ENCODE measurements around the gene REEP5.

DNA sequence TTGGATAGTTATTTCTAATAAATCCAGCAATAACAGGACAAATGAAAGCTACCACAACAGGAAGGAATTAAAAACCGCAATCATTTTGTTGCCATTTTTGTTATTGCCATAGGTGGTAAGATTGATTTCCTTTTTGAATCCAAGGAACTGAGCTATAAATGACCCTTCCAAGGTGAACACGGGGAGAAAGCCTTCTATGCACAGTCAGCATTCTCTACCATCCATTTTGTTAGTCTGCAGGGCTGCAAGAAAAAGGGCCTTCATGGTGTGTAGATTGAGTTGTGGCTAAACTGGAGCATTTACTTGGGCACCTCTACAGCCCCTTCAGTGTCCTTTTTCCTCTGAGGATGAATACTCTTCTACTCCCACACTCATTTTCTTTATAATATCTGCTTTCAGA is 18.6 kb upstream of the REEP5 start:
- TF ChIP-seq CTCF (IDR thresholded peaks at IDR 0.05; ENCODE audit: insufficient read depth, low read depth, low read length): no peak
- no peak for TF ChIP-seq EZH2 (IDR thresholded peaks at IDR 0.05; ENCODE audit: insufficient read depth, low read length)
